ENCODE results near the gene AFG1L.

DNA sequence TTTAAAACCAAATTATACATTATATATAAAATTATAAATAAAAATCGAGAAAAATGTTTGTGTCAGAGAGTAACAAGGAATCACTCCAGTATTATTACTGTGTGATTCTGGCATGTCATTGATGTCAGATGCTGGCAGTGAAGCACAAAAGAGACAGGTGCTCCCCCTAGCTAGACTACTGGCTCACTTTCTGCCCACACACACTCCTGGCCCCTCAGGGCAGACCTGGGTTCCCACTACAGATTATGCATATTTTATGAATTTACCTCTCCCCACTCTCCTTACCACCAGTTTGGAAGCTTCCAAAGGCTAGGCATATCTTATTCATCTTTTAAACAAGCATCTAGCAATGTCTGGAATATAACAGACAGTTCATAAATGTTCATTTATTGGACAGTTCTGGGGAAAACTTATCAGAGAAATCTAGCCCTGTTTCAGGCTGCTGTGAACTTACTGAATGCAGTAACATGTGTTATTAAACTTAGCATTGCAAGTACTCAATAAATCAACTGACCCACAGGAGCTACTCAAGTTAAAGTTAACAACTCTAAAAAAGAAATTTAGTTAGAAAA, 46.8 kb upstream of the AFG1L start:
- TF ChIP-seq, protein P1, sequence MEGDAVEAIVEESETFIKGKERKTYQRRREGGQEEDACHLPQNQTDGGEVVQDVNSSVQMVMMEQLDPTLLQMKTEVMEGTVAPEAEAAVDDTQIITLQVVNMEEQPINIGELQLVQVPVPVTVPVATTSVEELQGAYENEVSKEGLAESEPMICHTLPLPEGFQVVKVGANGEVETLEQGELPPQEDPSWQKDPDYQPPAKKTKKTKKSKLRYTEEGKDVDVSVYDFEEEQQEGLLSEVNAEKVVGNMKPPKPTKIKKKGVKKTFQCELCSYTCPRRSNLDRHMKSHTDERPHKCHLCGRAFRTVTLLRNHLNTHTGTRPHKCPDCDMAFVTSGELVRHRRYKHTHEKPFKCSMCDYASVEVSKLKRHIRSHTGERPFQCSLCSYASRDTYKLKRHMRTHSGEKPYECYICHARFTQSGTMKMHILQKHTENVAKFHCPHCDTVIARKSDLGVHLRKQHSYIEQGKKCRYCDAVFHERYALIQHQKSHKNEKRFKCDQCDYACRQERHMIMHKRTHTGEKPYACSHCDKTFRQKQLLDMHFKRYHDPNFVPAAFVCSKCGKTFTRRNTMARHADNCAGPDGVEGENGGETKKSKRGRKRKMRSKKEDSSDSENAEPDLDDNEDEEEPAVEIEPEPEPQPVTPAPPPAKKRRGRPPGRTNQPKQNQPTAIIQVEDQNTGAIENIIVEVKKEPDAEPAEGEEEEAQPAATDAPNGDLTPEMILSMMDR (IDR thresholded peaks at IDR 0.05) = no peak
- TF ChIP-seq POLR2A (IDR thresholded peaks at IDR 0.05) = no peak
